HG03064 (cell line): ENCODE results near the gene PCDHA4.

Experiments used
- ATAC-seq: cut with Tn5 transposase; IDR thresholded peaks from one replicate; pipeline ENCODE4 v1.9.1; 2021; ENCODE audit warnings: low read depth; ENCODE audit not compliant: unreplicated experiment

PCDHA4 gene

DNA sequence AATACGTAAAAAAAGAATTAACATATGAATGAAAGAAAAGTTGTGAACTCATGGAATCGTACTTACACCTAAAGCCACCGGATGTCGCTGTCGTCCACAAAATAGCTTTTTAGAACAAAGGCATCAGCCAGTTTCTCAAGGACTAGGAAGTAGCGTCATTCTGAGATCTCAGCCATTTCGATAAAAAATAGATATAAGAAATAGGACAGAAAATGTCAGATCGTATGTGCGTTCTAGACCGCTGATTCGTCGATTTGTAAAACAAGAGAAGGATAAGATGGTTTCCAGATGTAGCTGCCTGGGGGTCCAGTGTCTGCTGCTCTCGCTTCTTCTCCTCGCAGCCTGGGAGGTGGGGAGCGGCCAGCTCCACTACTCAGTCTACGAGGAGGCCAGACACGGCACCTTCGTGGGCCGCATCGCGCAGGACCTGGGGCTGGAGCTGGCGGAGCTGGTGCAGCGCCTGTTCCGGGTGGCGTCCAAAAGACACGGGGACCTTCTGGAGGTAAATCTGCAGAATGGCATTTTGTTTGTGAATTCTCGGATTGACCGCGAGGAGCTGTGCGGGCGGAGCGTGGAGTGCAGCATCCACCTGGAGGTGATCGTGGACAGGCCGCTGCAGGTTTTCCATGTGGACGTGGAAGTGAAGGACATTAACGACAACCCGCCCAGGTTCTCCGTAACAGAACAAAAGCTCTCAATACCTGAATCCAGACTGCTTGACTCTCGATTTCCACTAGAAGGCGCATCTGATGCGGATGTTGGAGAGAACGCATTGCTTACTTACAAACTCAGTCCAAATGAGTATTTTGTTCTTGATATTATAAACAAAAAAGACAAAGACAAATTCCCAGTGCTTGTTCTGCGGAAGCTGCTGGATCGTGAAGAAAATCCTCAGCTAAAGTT is 49.2 kb downstream of the PCDHA4 start, which contains the start of gene PCDHA10:
PCDHA10 (plus strand) TSS at position 126 of the 903 bp plus-strand sequence; CDS start at position 278, 152 bp downstream.
- no peak for ATAC-seq

DNA sequence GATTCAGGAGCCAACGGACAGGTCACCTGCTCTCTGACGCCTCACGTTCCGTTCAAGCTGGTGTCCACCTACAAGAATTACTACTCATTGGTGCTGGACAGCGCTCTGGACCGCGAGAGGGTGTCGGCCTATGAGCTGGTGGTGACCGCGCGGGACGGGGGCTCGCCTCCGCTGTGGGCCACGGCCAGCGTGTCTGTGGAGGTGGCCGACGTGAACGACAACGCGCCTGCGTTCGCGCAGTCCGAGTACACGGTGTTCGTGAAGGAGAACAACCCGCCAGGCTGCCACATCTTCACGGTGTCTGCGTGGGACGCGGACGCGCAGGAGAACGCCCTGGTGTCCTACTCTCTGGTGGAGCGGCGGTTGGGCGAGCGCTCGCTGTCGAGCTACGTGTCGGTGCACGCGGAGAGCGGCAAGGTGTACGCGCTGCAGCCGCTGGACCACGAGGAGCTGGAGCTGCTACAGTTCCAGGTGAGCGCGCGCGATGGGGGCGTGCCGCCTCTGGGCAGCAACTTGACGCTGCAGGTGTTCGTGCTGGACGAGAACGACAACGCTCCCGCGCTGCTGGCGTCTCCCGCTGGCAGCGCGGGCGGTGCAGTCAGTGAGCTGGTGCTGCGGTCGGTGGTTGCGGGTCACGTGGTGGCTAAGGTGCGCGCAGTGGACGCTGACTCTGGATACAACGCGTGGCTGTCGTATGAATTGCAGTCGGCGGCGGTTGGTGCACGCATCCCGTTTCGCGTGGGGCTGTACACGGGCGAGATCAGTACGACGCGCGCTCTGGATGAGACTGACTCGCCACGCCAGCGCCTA is 50.5 kb downstream of the PCDHA4 start:
- ATAC-seq, result no peak

DNA sequence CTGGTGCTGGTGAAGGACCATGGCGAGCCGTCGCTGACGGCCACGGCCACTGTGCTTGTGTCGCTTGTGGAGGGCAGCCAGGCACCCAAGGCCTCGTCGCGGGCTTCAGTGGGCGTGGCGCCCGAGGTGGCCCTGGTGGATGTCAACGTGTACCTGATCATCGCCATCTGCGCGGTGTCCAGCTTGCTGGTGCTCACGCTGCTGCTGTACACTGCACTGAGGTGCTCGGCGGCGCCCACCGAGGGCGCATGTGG is 51.0 kb downstream of the PCDHA4 start:
- no peak for ATAC-seq

DNA sequence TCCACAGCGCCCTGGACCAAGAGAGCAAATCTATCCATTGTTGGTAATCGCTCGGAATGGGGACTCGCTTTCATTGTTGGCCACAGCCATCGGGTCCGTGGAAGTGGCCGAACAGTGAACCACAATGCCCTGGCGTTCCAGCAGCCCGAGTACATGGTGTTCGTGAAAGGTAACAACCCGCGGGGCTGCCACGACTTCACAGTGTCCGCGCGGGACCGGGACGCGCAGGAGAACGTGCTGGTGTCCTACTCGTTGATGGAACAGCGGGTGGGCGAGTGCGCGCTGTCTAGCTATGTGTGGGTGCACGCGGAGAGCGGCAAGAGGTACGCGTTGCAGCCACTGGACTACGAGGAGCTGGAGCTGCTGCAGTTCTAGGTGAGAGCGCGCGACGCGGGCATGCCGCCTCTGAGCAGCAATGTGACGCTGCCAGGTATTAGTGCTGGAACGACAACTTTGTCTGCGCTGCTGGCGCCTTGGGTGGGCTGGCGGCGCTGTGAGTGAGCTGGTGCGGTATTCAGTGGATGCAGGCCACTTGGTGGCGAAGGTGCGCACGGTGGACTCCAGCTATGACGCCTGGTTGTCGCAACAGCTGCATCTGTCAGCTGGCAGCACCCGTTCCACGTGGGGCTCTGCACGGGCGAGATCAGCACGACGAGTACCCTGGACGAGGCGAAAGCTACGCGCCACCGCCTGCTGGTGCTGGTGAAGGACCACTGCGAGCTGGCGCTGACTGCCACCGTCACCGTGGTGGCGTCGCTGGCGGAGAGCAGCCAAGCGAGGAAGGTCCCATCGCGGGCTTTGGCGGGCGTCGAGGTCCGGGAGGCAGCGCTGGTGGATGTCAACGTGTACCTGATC is 55.8 kb downstream of the PCDHA4 start:
- no peak for ATAC-seq
